HEK293 (cell line): ENCODE results near the gene SEZ6L.
A peak's percentile ranks its signal among the peaks of the same experiment; 100 is the strongest.

Source experiments
- CTCF ChIA-PET: fragments of 350-600 bp; formaldehyde crosslinking; extraction: SDS; loops from one replicate; lab custom pipeline; 2021; ENCODE audit warnings: antibody characterized with exemption; lab: Yijun Ruan, JAX
- POLR2A ChIA-PET: fragments of 300-600 bp; formaldehyde crosslinking; extraction: SDS; loops from one replicate; lab custom pipeline; 2020; ENCODE audit warnings: antibody characterized with exemption, inconsistent platforms; lab: Yijun Ruan, JAX
- H3K27ac ChIP-seq: fragments of 200-500 bp; sonication (Bioruptor generic); 2 replicates; pipeline ENCODE4 v1.5.1; 2014; ENCODE audit warnings: low read depth, low read length, control low read depth, inconsistent platforms; ENCODE audit errors: extremely low read depth
- H3K36me3 ChIP-seq, 2 experiments: fragments of 200-500 bp in 1 of 2; sonication (Bioruptor generic) in 1 of 2; 1 replicate in 1 of 2; 2 replicates in 1 of 2; pipeline ENCODE4 v1.5.1; 2014 to 2017; ENCODE audit warnings: inconsistent platforms in 2 of 2, low read length in 2 of 2; ENCODE audit not compliant: control insufficient read depth in 2 of 2, insufficient read depth in 1 of 2
- H3K4me1 ChIP-seq: fragments of 200-500 bp; sonication (Bioruptor generic); 2 replicates; pipeline ENCODE4 v1.5.1; 2014; ENCODE audit warnings: mild to moderate bottlenecking, low read length, inconsistent platforms; ENCODE audit not compliant: control insufficient read depth, insufficient read depth
- H3K4me3 ChIP-seq: 2 replicates; pipeline ENCODE4 v1.5.1; 2011; ENCODE audit warnings: low read depth, mild to moderate bottlenecking, control low read depth, low read length, moderate library complexity
- H3K9me3 ChIP-seq: fragments of 200-500 bp; sonication (Bioruptor generic); 2 replicates; pipeline ENCODE4 v1.5.1; 2014; ENCODE audit warnings: low read depth, low read length, inconsistent platforms; ENCODE audit not compliant: control insufficient read depth, insufficient read depth
- ATF2 ChIP-seq: fragments of 450-650 bp; formaldehyde crosslinking; IDR thresholded peaks from 2 replicates; pipeline ENCODE4 v1.5.1; 2016; ENCODE audit warnings: missing biosample characterization, missing genetic modification characterization, low read depth
- CTCF ChIP-seq: fragments of 450-650 bp; formaldehyde crosslinking; IDR thresholded peaks from 2 replicates; pipeline ENCODE4 v1.5.1; 2016; ENCODE audit warnings: missing biosample characterization, missing genetic modification characterization
- GLIS1 ChIP-seq: fragments of 450-650 bp; formaldehyde crosslinking; IDR thresholded peaks from 2 replicates; pipeline ENCODE4 v1.5.1; 2016; ENCODE audit warnings: missing biosample characterization, missing genetic modification characterization
- GLIS2 ChIP-seq: fragments of 450-650 bp; formaldehyde crosslinking; IDR thresholded peaks from 2 replicates; pipeline ENCODE4 v1.5.1; 2016; ENCODE audit warnings: missing biosample characterization, missing genetic modification characterization
- MYNN ChIP-seq: fragments of 450-650 bp; formaldehyde crosslinking; IDR thresholded peaks from 2 replicates; pipeline ENCODE4 v1.5.1; 2016; ENCODE audit warnings: missing biosample characterization, missing genetic modification characterization, borderline replicate concordance
- PRDM1 ChIP-seq: fragments of 450-650 bp; formaldehyde crosslinking; IDR thresholded peaks from 2 replicates; pipeline ENCODE4; 2016; ENCODE audit warnings: missing biosample characterization, missing genetic modification characterization
- PRDM4 ChIP-seq: fragments of 450-650 bp; formaldehyde crosslinking; IDR thresholded peaks from 2 replicates; pipeline ENCODE4 v1.5.1; 2017; ENCODE audit warnings: missing biosample characterization, missing genetic modification characterization
- SP7 ChIP-seq: fragments of 450-650 bp; formaldehyde crosslinking; IDR thresholded peaks from 2 replicates; pipeline ENCODE4 v1.5.1; 2016; ENCODE audit warnings: missing biosample characterization, missing genetic modification characterization
- TRIM28 ChIP-seq: IDR thresholded peaks from 2 replicates; pipeline ENCODE4 v1.6.1; 2011; ENCODE audit warnings: low read length, control low read depth, borderline replicate concordance
- ZBTB17 ChIP-seq: fragments of 450-650 bp; formaldehyde crosslinking; IDR thresholded peaks from 2 replicates; pipeline ENCODE4 v1.5.1; 2016; ENCODE audit warnings: missing biosample characterization, missing genetic modification characterization
- ZBTB21 ChIP-seq: fragments of 450-650 bp; formaldehyde crosslinking; IDR thresholded peaks from 2 replicates; pipeline ENCODE4 v1.5.1; 2017; ENCODE audit warnings: missing biosample characterization, missing genetic modification characterization
- ZIC2 ChIP-seq: fragments of 450-650 bp; formaldehyde crosslinking; IDR thresholded peaks from 2 replicates; pipeline ENCODE4 v1.5.1; 2016; ENCODE audit warnings: missing biosample characterization, missing genetic modification characterization
- ZNF138 ChIP-seq: fragments of 450-650 bp; formaldehyde crosslinking; IDR thresholded peaks from 2 replicates; pipeline ENCODE4 v1.5.1; 2016; ENCODE audit warnings: missing biosample characterization, missing genetic modification characterization, borderline replicate concordance
- ZNF140 ChIP-seq: fragments of 450-650 bp; formaldehyde crosslinking; IDR thresholded peaks from 2 replicates; pipeline ENCODE4 v1.5.1; 2016; ENCODE audit warnings: missing biosample characterization, missing genetic modification characterization
- ZNF16 ChIP-seq: fragments of 450-650 bp; formaldehyde crosslinking; IDR thresholded peaks from 2 replicates; pipeline ENCODE4 v1.5.1; 2016; ENCODE audit warnings: low read depth, missing biosample characterization, missing genetic modification characterization
- ZNF248 ChIP-seq: fragments of 450-650 bp; formaldehyde crosslinking; IDR thresholded peaks from 2 replicates; pipeline ENCODE4 v1.5.1; 2017; ENCODE audit warnings: missing biosample characterization, missing genetic modification characterization
- ZNF26 ChIP-seq: fragments of 450-650 bp; formaldehyde crosslinking; IDR thresholded peaks from 2 replicates; pipeline ENCODE4 v1.5.1; 2016; ENCODE audit warnings: missing biosample characterization, missing genetic modification characterization
- ZNF302 ChIP-seq: fragments of 450-650 bp; formaldehyde crosslinking; IDR thresholded peaks from 2 replicates; pipeline ENCODE4 v1.5.1; 2016; ENCODE audit warnings: missing biosample characterization, missing genetic modification characterization, low read depth
- ZNF324 ChIP-seq: fragments of 450-650 bp; formaldehyde crosslinking; IDR thresholded peaks from 2 replicates; pipeline ENCODE4 v1.5.1; 2016; ENCODE audit warnings: missing biosample characterization, missing genetic modification characterization
- ZNF37A ChIP-seq: fragments of 450-650 bp; IDR thresholded peaks from 2 replicates; pipeline ENCODE4 v1.5.1; 2018; ENCODE audit warnings: missing biosample characterization, missing genetic modification characterization
- ZNF391 ChIP-seq: fragments of 450-650 bp; formaldehyde crosslinking; IDR thresholded peaks from 2 replicates; pipeline ENCODE4 v1.5.1; 2016; ENCODE audit warnings: low read depth, missing biosample characterization, missing genetic modification characterization, borderline replicate concordance
- ZNF433 ChIP-seq: fragments of 450-650 bp; formaldehyde crosslinking; IDR thresholded peaks from 2 replicates; pipeline ENCODE4 v1.5.1; 2016; ENCODE audit warnings: missing biosample characterization, missing genetic modification characterization, low read depth
- ZNF473 ChIP-seq: fragments of 450-650 bp; formaldehyde crosslinking; IDR thresholded peaks from 2 replicates; pipeline ENCODE4 v1.5.1; 2017; ENCODE audit warnings: missing biosample characterization, missing genetic modification characterization
- ZNF514 ChIP-seq: fragments of 450-650 bp; formaldehyde crosslinking; IDR thresholded peaks from 2 replicates; pipeline ENCODE4 v1.5.1; 2016; ENCODE audit warnings: missing biosample characterization, missing genetic modification characterization
- ZNF544 ChIP-seq: fragments of 450-650 bp; formaldehyde crosslinking; IDR thresholded peaks from 2 replicates; pipeline ENCODE4 v1.5.0; 2017; ENCODE audit warnings: missing biosample characterization, missing genetic modification characterization
- ZNF654 ChIP-seq: fragments of 450-650 bp; formaldehyde crosslinking; IDR thresholded peaks from 2 replicates; pipeline ENCODE4 v1.5.1; 2016; ENCODE audit warnings: low read depth, missing biosample characterization, missing genetic modification characterization
- ZNF776 ChIP-seq: fragments of 450-650 bp; formaldehyde crosslinking; IDR thresholded peaks from 2 replicates; pipeline ENCODE4 v1.5.0; 2017; ENCODE audit warnings: missing biosample characterization, missing genetic modification characterization, borderline replicate concordance
- ZNF792 ChIP-seq: fragments of 450-650 bp; formaldehyde crosslinking; IDR thresholded peaks from 2 replicates; pipeline ENCODE4 v1.5.1; 2016; ENCODE audit warnings: missing biosample characterization, missing genetic modification characterization
- TF ChIP-seq, protein P1 (sequence below): fragments of 450-650 bp; formaldehyde crosslinking; IDR thresholded peaks from 2 replicates; pipeline ENCODE4 v1.5.1; 2016; ENCODE audit warnings: missing biosample characterization, missing genetic modification characterization

SEZ6L gene

GRCh38 chr22:26360169-26360885, 191.1 kb downstream of the SEZ6L start:
- Histone ChIP-seq H3K9me3 (no peaks in the 10 kb centered on the region), H3K36me3 (no peaks in the 10 kb centered on the region), H3K4me1 (no peaks in the 10 kb centered on the region), H3K27ac (no peak overlapping the region), H3K4me3 (peak overlapping the region; percentile 15)
- ChIA-PET POLR2A (interaction anchor here (0.9 kb wide), 1 partner anchor 123 kb away, joined by 3 read pairs; the partner anchor contains the start of genes HPS4 and SRRD), CTCF (interaction anchor here (0.6 to 12.1 kb wide), 23 partner anchors 8 to 1500 kb away, joined by 3 to 226 read pairs (median 4); no protein-coding TSS in a partner anchor)
- TF ChIP-seq ZNF324 (tag by site-specific recombination), result no peak
- peak; percentile 79 for TF ChIP-seq GLIS1 (tag by site-specific recombination)
- TF ChIP-seq ZNF140 (tag by site-specific recombination), result no peak
- 0 out of 2 replicates have a peak, but pooled peaks have one; percentile 14 for TF ChIP-seq ATF2 (tag by site-specific recombination)
- TF ChIP-seq ZBTB17 (tag by site-specific recombination), result peak; percentile 88
- TF ChIP-seq MYNN (tag by site-specific recombination), result no peak
- no peak for TF ChIP-seq ZNF433 (tag by site-specific recombination)
- TF ChIP-seq ZNF37A (tag by site-specific recombination), result no peak
- TF ChIP-seq ZNF391 (tag by site-specific recombination), result no peak
- peak; percentile 73 for TF ChIP-seq PRDM1
- no peak for TF ChIP-seq ZNF776 (tag by site-specific recombination)
- peak; percentile 80 for TF ChIP-seq TRIM28
- no peak for TF ChIP-seq PRDM4 (tag by site-specific recombination)
- peak; percentile 39; the same call in 1 of the 2 replicates for TF ChIP-seq CTCF (tag by site-specific recombination)
- peak; percentile 86 for TF ChIP-seq ZNF654 (tag by site-specific recombination)
- TF ChIP-seq, protein P1, sequence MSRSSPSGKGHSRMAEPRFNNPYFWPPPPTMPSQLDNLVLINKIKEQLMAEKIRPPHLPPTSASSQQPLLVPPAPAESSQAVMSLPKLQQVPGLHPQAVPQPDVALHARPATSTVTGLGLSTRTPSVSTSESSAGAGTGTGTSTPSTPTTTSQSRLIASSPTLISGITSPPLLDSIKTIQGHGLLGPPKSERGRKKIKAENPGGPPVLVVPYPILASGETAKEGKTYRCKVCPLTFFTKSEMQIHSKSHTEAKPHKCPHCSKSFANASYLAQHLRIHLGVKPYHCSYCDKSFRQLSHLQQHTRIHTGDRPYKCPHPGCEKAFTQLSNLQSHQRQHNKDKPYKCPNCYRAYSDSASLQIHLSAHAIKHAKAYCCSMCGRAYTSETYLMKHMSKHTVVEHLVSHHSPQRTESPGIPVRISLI (tag by site-specific recombination), result 0 out of 2 replicates have a peak, but pooled peaks have one; percentile 37
- TF ChIP-seq ZNF248 (tag by site-specific recombination), result no peak
- no peak for TF ChIP-seq ZNF544 (tag by site-specific recombination)
- TF ChIP-seq ZNF138, result no peak
- no peak for TF ChIP-seq ZNF26 (tag by site-specific recombination)
- no peak for TF ChIP-seq ZNF473 (tag by site-specific recombination)
- TF ChIP-seq ZIC2 (tag by site-specific recombination), result peak; percentile 34; the same call in 1 of the 2 replicates
- TF ChIP-seq ZBTB21, result peak; percentile 40; the same call in 1 of the 2 replicates
- TF ChIP-seq ZNF514 (tag by site-specific recombination), result no peak
- TF ChIP-seq ZNF302 (tag by site-specific recombination), result no peak
- TF ChIP-seq SP7 (tag by site-specific recombination), result no peak
- TF ChIP-seq GLIS2 (tag by site-specific recombination), result peak; percentile 46
- TF ChIP-seq ZNF16 (tag by site-specific recombination), result no peak
- TF ChIP-seq ZNF792, result no peak
